NT2/D1 (cell line): Measurements from ENCODE around the gene POLR2M.

Experiments
- DNase-seq: peaks from one replicate; pipeline ENCODE4 v3.0.0-alpha.2; 2011; ENCODE audit warnings: low read depth, low spot score
- H3K27me3 ChIP-seq: 2 replicates; pipeline ENCODE4 v1.6.0; 2011; ENCODE audit warnings: mild to moderate bottlenecking; ENCODE audit not compliant: insufficient read length, insufficient read depth
- H3K36me3 ChIP-seq: 2 replicates; pipeline ENCODE4 v1.6.1; 2011; ENCODE audit warnings: mild to moderate bottlenecking, low read length, mixed read lengths; ENCODE audit not compliant: insufficient read depth, insufficient read length
- H3K4me1 ChIP-seq: 2 replicates; pipeline ENCODE4 v1.5.1; 2011; ENCODE audit not compliant: insufficient read depth, insufficient read length
- H3K4me3 ChIP-seq: 2 replicates; pipeline ENCODE4 v1.5.1; 2011; ENCODE audit warnings: low read depth; ENCODE audit not compliant: insufficient read length
- H3K9ac ChIP-seq: 2 replicates; pipeline ENCODE4 v1.6.0; 2011; ENCODE audit warnings: low read depth; ENCODE audit not compliant: insufficient read length
- H3K9me3 ChIP-seq: 2 replicates; pipeline ENCODE4 v1.5.1; 2011; ENCODE audit warnings: mild to moderate bottlenecking, low read length; ENCODE audit not compliant: insufficient read depth
- SUZ12 ChIP-seq: IDR thresholded peaks from 2 replicates; pipeline ENCODE4 v1.6.1; 2011; ENCODE audit not compliant: insufficient read length, insufficient read depth; ENCODE audit errors: extremely low read depth
- YY1 ChIP-seq: IDR thresholded peaks from 2 replicates; pipeline ENCODE4 v1.6.1; 2011; ENCODE audit not compliant: insufficient read length, insufficient read depth
- ZNF274 ChIP-seq: IDR thresholded peaks from 2 replicates; pipeline ENCODE4 v1.6.1; 2011; ENCODE audit warnings: mild to moderate bottlenecking, low read depth, low read length

Gene POLR2M

DNA sequence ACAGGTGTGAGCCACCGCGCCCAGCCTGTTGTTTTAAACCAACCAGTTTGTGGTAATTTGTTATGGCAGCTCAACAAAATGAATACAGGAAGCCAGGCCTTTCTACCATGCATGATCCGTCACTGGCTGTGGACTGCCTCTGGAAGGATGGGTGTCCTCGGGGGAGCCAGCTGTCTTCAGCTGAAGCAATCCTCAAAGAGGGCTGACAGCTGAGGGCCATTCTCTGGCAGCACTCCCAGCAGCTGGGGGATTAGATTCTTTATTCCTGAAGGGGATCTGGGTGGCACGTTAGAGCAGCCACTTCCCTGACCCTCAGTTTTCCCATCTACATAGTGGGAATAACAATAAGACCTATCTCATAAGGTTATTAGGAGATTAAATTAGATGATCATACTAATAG is 24.4 kb downstream of the POLR2M start:
- H3K27me3 ChIP-seq: no peaks in the 10 kb centered on the region
- no peaks in the 10 kb centered on the region for H3K36me3 ChIP-seq
- H3K9ac ChIP-seq: no peak overlapping the region
- TF ChIP-seq ZNF274 (no peak), SUZ12 (no peak), YY1 (no peak)
- H3K9me3 ChIP-seq: no peaks in the 10 kb centered on the region
- H3K4me1 ChIP-seq: peaks cover 4% of the 10 kb centered on the region
- no peak for DNase-seq
- H3K4me3 ChIP-seq: no peak overlapping the region

DNA sequence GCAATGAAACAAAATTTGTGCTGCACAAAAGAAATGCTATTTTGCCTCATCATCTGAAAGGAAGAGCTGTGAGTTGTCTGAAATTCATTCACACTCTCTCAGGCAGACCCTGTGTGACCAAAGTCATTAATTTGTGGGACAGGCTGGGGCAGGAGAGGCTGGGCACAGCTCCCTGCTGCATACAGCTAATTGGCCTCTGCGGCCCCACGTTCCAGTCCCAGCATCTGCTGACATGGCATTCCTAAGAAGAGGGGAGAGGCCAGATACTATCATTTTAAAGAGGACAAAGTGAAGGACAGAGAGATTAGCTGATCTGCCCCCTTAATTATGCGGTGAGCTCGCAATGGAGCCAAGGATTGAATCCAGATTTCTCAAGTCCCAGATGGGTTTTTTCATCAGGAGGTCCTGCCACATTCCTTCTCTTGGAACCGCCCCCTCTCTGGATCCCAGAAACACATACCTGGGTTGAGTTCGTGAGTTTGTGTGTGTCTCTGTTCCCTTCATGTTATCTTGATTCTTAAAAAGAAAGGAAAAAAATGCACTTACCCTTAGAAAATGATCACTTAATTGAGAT is 25.1 kb downstream of the POLR2M start:
- no peak overlapping the region for H3K9ac ChIP-seq
- no peak for DNase-seq

DNA sequence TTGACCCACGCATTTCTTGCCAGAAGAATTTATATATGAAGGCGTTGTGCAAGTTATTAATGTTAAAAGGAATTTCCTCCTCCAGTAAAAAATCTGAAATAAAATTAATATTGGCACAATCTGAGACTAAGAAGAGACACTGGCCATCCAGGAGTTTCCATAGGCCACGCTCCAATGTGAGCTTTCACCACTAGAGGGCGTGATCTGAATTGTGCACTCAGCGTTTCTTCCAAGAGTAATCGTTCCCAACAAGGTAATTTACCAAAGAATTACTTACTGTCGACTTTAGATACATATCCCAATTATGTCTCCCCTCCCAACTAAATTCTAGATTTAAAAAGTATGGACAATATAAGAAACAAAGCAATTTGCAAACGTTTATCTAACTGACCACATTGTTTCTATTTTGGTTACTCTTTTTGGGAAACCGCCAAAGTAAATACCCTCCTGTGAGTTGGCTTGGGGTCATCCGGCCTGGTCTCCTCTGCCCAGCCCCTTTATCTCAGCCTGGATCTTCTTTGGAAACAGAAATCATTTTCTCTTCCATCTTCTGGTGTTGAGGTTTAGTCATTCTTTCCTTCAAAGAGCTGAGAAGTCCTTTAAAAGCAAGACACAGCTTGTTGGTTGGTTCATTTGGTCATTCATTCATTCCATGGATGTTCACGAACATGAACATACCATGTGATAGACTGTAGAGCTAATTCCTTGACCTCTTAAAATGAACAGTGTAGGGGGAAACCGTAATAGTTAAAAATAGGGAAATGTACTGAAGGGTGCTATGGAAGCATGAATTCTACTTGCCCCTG is 26.2 kb downstream of the POLR2M start:
- no peak for DNase-seq
- TF ChIP-seq SUZ12: no peak
- TF ChIP-seq YY1: no peak
- TF ChIP-seq ZNF274: no peak
- no peak overlapping the region for H3K4me3 ChIP-seq
- no peaks in the 10 kb centered on the region for H3K36me3 ChIP-seq
- H3K4me1 ChIP-seq: peaks cover 4% of the 10 kb centered on the region
- peaks cover 9% of the 10 kb centered on the region; the same call in 1 of the 2 replicates for H3K9me3 ChIP-seq
- no peaks in the 10 kb centered on the region for H3K27me3 ChIP-seq
- no peak overlapping the region for H3K9ac ChIP-seq

More for the DNA sequence above, 25.1 kb downstream of the POLR2M start:
- no peaks in the 10 kb centered on the region for H3K27me3 ChIP-seq
- TF ChIP-seq SUZ12: no peak
- TF ChIP-seq ZNF274: no peak
- no peak for TF ChIP-seq YY1
- peaks cover 3% of the 10 kb centered on the region; the same call in 1 of the 2 replicates for H3K9me3 ChIP-seq
- H3K36me3 ChIP-seq: no peaks in the 10 kb centered on the region
- H3K4me1 ChIP-seq: peaks cover 4% of the 10 kb centered on the region
- no peak overlapping the region for H3K4me3 ChIP-seq

DNA sequence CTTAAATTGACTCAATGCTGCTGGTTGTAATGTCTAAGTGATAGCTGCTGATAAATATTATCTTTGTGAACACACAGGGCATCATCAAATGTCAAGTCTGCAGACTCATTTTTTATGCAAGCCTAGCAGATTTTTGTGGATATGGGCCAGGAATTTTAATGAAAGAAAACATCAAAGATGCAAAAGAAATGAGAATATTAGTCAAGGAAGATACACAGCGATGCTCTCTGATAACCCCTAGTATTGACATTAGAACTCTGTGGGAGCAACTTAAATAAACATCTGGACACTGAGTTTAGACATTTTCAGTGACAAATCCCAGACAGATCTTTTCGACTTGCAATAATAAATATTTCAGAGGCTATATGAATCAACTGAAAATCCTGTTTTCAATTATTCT is 28.3 kb downstream of the POLR2M start:
- H3K4me3 ChIP-seq: no peak overlapping the region
- no peak overlapping the region for H3K9ac ChIP-seq
- H3K36me3 ChIP-seq: no peaks in the 10 kb centered on the region
- TF ChIP-seq SUZ12 (no peak), YY1 (no peak), ZNF274 (no peak)
- no peaks in the 10 kb centered on the region for H3K27me3 ChIP-seq
- DNase-seq: no peak
- peaks cover 9% of the 10 kb centered on the region; the same call in 1 of the 2 replicates for H3K9me3 ChIP-seq
- H3K4me1 ChIP-seq: peaks cover 4% of the 10 kb centered on the region

DNA sequence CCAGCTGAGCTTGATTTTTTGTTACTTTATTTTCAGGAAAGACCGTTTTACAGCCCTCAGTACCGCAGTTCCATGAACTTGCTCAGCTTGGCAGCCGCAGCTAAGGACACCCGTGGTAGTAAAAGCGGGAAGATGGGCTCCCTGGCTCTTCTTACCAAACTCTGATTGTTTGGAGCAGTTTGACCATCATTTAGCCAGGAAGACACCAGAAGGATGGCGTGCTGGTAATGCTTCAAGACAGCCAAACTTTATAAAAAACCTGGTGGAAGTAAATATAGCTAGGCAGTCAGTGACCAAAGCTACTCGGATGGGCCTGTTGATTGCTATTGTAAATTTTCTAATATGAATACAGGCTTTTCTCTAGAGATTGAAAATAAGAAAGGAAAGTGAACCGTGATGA is 28.9 kb downstream of the POLR2M start:
- H3K4me1 ChIP-seq: peaks cover 4% of the 10 kb centered on the region
- no peaks in the 10 kb centered on the region for H3K27me3 ChIP-seq
- no peak for DNase-seq
- no peak for TF ChIP-seq SUZ12
- no peak for TF ChIP-seq YY1
- TF ChIP-seq ZNF274: no peak
- H3K9me3 ChIP-seq: peaks cover 9% of the 10 kb centered on the region; the same call in 1 of the 2 replicates
- no peaks in the 10 kb centered on the region for H3K36me3 ChIP-seq
- H3K9ac ChIP-seq: no peak overlapping the region
- no peak overlapping the region for H3K4me3 ChIP-seq

DNA sequence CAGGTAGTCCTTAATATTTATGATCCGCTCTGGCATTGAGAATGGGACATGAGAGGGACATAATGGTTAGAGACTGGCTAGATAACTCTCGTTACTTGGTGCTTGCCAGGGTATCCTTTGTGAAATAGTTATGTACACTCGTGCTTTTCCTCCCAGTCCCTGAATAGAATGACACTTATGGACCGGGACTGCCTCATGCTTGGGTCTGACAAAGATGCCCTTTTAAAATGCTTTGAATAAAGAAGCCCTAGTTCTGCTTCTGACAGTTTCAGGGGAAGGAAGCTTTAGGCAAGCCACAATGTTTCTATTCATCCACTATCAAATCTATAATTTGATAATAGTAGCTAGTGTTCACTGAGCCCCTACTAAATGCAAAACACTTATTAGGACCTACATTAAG is 29.4 kb downstream of the POLR2M start:
- H3K4me3 ChIP-seq: no peak overlapping the region
- DNase-seq: no peak
- TF ChIP-seq ZNF274: no peak
- no peak for TF ChIP-seq YY1
- no peak for TF ChIP-seq SUZ12
- no peaks in the 10 kb centered on the region for H3K36me3 ChIP-seq
- peaks cover 4% of the 10 kb centered on the region for H3K4me1 ChIP-seq
- H3K9me3 ChIP-seq: peaks cover 9% of the 10 kb centered on the region; the same call in 1 of the 2 replicates
- H3K27me3 ChIP-seq: no peaks in the 10 kb centered on the region
- no peak overlapping the region for H3K9ac ChIP-seq

DNA sequence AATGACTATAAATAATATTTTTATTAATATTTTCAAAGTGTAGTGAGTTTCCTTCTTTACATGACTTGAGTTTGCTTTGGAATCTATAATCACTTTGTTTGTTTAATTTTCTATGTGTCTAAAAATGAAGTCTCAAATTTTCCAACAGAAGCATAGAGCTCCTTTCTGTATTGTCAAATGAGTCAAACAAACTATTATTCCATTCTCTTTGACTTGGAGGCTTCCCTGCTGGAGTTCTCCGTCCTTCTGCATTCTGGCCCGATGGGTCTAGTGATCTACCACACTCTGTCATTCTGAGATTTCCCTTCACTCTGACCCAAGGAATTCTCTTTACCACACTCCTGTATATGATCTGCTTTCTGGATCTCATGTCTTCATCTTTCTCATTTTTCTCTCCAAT is 30.1 kb downstream of the POLR2M start:
- Histone ChIP-seq H3K4me1 (peaks cover 3% of the 10 kb centered on the region), H3K9ac (no peak overlapping the region), H3K36me3 (no peaks in the 10 kb centered on the region), H3K27me3 (no peaks in the 10 kb centered on the region), H3K4me3 (no peak overlapping the region), H3K9me3 (peaks cover 9% of the 10 kb centered on the region; the same call in 1 of the 2 replicates)
- no peak for DNase-seq
- TF ChIP-seq ZNF274 (no peak), YY1 (no peak), SUZ12 (no peak)
